Activated CD8-positive, alpha-beta memory T cell treated with anti-CD3 and anti-CD28 coated beads for 4 hours (primary cell): ENCODE measurements around the gene GMDS.

ENCODE experiments used
- DNase-seq, 2 donors: peaks; one replicate each; pipeline ENCODE4 v3.0.0-alpha.2; 2020; ENCODE audit warnings: low read depth in 2 of 2

GMDS gene

GRCh38 chr6:1645466-1646185, 599.8 kb downstream of the GMDS start:
- no peak for DNase-seq

- no peak for DNase-seq
Observed at GRCh38 chr6:1644516-1645060, 600.8 kb downstream of the GMDS start.

DNA sequence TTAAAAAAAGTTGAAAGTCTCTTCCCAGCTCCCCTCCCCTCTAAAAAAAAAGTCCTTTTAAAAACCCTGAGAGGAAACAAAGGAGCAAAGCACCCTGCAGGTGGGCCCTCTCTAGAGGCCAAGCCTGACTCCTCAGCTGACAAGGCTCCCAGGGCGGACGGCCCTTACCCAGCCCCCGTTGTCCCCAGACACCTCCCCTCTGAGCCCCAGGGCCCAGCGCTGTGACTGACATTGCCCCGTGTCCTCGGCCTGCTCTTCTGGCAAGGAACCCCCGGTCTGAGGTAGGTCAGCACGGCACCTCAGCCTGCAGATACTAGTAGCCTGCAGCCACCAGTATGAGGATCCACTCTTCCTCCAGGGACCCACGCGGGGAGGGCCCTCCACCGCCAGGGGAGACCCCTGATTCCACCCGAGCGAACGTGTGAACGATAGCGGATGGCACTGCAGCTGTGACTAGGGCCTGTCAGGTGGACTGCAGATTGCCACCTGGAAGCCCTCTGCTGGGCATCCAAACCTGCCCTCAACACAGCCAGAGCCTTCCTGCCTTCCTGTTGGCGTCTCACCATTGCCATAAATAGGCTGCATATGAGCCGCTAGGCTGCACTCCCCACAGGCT, 601.5 kb downstream of the GMDS start:
- no peak for DNase-seq

DNA sequence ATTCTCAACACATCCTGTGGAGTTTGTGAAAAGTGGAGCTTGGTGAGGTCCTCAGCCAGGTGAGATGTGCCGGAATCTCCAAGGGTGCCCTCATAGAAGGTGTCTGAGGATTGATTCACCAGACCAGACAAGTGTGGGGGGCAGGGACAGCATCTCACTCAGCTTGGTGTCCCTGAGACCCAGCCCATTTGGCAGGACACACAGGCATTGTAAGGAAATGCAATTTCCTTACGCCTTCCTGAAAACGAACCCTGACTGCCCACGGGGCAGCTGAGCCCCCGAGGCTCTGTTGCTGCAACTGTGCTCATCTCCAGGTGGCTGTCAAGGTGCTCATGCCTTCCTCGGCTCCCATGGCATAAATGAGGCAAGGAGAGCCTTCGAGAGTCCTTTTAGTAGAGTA, 602.3 kb downstream of the GMDS start:
- no peak for DNase-seq

GRCh38 chr6:1641343-1641885, 604.0 kb downstream of the GMDS start:
- no peak for DNase-seq

DNA sequence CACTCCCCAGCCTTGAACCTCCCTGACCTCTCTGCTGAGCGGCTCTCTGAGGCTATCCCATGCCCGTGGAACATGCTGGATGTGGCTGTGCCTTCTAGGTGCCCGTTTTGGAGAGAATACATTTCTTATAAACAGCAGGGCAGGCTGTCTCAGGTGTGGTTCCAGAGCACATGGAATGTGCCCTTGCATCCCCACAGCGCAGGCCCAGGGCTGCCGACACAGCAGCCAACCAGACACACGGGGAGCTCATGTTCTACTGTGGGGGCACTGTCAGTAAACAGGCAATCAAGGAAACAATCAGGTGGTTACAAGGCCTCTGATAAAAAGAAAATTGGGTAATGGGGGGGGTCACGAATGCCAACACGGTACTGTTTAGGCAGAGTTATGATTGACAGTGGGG, 604.9 kb downstream of the GMDS start:
- DNase-seq: no peak

- DNase-seq: no peak
Observed at GRCh38 chr6:1639430-1639829, 606.0 kb downstream of the GMDS start.

- no peak for DNase-seq
Observed at GRCh38 chr6:1636971-1637871, 608.2 kb downstream of the GMDS start.

GRCh38 chr6:1636272-1636825, 609.1 kb downstream of the GMDS start:
- DNase-seq: no peak

- DNase-seq: no peak
Observed at GRCh38 chr6:1635305-1636010, 609.9 kb downstream of the GMDS start.

GRCh38 chr6:1634081-1634480, 611.3 kb downstream of the GMDS start:
- no peak for DNase-seq

- no peak for DNase-seq
Observed at GRCh38 chr6:1633366-1634021, 611.9 kb downstream of the GMDS start.

DNA sequence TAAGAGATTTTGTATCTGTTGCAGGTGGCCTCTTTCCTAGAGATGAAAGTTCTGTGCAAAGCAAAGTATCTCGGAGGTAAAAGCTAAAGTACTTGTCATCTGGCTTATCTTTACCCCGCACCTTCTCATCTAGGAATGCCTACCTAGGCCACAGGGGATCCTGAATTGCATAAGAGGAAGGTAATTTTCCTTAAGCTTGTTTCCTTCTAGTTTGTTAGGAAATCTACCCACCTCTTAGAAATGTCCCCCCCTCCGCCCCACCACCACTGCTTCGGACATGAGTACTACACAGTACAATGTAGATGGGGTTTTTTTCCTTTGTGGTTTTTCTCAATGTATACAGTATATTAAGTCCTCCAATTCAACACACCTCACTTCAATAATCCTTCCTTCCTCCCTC, 614.2 kb downstream of the GMDS start:
- DNase-seq: no peak

GRCh38 chr6:1630771-1631217, 614.6 kb downstream of the GMDS start:
- no peak for DNase-seq

DNA sequence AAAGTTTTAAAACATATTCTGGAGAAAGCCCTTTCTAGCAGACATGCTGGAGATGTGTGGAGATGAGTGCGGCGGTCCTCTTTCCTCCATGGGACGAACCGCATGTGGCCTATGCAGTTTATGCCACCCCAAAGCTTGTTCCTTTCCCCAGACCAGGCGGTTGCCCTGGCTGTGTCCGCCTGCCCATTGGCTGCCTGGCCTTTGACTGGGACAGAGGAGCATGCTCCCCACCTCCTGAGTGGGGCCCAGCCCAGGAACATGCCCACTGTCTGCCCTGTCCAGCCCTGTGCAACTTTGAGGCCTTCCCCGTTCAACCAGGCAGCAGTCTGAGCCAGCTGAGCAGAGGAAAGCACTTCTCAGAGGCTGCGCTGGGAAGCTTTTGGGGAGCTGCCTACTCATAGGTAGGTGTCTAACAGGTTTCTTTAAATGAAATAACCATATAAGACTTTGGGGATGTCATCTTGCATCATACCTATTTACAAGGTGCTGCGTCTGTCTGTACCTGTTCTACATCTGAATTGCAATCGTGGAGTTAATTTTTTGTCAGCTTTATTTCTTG, 615.1 kb downstream of the GMDS start:
- DNase-seq: no peak

DNA sequence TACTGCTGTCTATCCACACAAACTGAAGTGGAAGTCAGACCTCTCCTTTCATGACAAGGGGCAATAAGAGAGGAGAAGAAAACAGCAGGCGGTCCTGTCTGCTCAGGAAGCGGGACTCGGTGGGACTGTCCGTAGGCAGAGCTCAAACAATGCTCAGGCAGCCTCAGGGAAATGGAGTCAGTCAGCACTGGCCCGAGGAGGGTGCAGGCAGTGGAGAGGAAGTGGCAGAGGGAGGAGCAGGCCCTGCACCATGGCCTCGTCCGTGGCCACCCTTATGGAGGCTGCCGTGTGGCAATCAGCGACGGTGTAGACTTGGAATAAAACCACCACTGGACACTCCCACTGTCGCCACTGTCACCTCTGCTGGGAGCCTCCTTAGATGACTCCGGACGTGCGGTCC, 616.1 kb downstream of the GMDS start:
- DNase-seq: no peak

DNA sequence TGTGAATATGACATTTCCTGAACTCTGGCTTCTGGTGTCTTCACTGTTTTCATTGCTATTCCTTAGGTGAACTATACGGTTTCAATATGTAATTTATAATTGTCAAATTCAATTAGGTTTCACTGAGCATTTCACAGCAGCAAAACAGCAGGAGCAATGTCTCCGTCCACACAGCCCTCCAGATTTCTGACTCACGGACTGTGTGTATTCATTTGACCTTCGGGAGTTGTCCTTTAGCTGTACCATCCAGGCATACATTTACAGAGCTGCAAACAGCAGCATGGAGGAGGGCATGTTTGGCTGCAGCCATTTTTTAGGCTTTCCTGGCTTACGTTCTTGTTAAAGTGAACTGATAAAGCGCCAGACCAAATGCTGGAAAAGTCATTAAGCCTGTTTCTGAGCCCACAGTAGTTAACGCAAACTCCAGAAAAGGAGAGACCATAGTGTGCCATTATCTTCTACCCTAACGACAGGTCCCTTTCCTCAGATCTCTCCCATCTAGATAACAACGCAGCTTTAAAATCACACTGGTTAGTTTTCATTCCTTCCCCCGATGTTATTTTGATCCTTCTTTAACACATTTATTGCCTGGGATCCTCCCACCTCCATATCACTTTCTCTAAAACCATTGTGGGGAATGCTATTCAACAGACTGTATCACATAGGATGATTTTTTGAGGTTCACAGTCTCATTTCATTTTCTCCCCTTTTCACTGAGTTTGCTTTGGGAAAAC, 617.4 kb downstream of the GMDS start:
- DNase-seq: no peak

DNA sequence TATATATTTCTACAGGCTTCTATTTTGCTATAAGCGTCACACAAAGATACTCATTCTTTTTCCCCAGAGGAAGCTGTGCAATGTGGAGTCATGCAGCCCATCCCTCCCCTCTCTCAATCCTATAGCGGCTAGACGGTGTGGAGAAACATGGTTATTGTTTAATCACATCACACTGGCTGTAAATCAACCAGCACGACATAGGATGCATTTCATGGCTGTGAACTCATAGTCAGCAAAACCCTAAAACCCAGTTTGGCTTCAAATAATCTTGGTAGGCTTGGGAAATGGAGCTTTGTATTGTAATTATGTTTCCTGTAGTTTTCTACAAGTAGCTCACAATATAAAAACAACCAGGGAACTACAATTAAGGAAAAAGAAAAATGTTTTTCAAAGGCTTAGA, 618.9 kb downstream of the GMDS start:
- no peak for DNase-seq

DNA sequence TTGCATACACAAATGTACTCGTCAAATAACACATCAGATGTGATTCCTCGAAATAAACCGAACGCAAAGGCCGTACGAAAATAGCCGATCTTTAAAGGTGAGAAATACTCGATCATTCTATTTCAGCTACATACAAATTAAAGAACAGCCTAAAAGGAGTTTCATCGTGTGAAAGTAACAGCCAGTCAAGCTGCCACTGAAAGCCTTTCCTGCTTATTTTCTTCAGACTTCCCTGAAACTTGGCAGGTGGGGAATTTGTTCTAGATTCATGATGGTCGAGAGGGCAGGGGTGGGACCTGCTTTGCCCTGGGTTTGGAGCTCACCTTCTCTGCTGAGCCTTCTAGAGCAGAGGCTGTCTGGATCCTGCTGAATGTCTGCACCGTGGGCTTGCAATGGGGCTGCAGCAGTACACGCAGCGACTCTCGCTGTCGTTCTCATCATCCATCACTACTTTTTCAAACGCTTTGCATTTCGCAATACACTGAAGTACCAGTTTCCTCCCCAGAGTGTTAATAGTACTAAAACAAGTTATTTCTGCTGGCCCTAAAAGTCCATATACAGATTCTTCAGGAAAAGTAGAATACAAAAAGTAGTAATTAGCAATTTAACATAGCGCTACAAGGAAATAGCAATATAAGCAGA, 619.5 kb downstream of the GMDS start:
- DNase-seq: no peak
